H1 (cell line): Measurements from ENCODE around the gene TMA7. TPM values are rescaled to one million over a fixed set of nuclear protein-coding genes. Genes with fewer than 3 reads are reported as not detected.

Experiments used
- CTCF ChIA-PET: fragments of 300-600 bp; sonication (Branson Sonifier 250); formaldehyde crosslinking; loops from one replicate; lab custom pipeline; 2021; ENCODE audit not compliant: partially characterized antibody; lab: Charles Lee
- POLR2A ChIA-PET: fragments of 300-600 bp; sonication (Branson Sonifier 250); formaldehyde crosslinking; loops from one replicate; lab custom pipeline; 2021; ENCODE audit warnings: inconsistent platforms; ENCODE audit not compliant: partially characterized antibody; lab: Charles Lee
- DNase-seq, 2 experiments: peaks; one replicate each; pipeline versions ENCODE4 v3.0.0 to v3.0.0-alpha.2; 2010 to 2022; ENCODE audit warnings: low spot score in 2 of 2, low read depth in 1 of 2, mixed read lengths in 1 of 2
- FAIRE-seq: peaks from 2 replicates; lab custom pipeline; 2011; peaks lifted over from hg19 to GRCh38; lab: Jason Lieb, UNC
- H2AFZ ChIP-seq: 2 replicates; pipeline ENCODE4 v1.8.1; 2012; ENCODE audit warnings: low read length, inconsistent platforms
- H2AK5ac ChIP-seq: 2 replicates; pipeline ENCODE4 v1.6.1; 2013; ENCODE audit warnings: low read depth, low read length
- H2BK120ac ChIP-seq: replicated peaks from 2 replicates; pipeline ENCODE3; 2013; ENCODE audit warnings: low read depth, low read length, inconsistent platforms
- H2BK12ac ChIP-seq: 2 replicates; pipeline ENCODE4 v1.6.1; 2013; ENCODE audit warnings: low read depth, low read length
- H2BK15ac ChIP-seq: 2 replicates; pipeline ENCODE4 v1.6.1; 2013; ENCODE audit warnings: low read length
- H2BK20ac ChIP-seq: 2 replicates; pipeline ENCODE4 v1.6.1; 2013; ENCODE audit warnings: low read length
- H2BK5ac ChIP-seq: 2 replicates; pipeline ENCODE4 v1.6.1; 2013; ENCODE audit warnings: low read depth, low read length
- H3K14ac ChIP-seq: 2 replicates; pipeline ENCODE4 v1.6.1; 2013; ENCODE audit warnings: inconsistent platforms; ENCODE audit not compliant: insufficient read length
- H3K18ac ChIP-seq: 2 replicates; pipeline ENCODE4 v1.6.1; 2013; ENCODE audit warnings: low read length; ENCODE audit errors: extremely low read depth
- H3K23ac ChIP-seq: 2 replicates; pipeline ENCODE4 v1.6.1; 2013; ENCODE audit warnings: inconsistent platforms; ENCODE audit not compliant: insufficient read length
- H3K23me2 ChIP-seq: 2 replicates; pipeline ENCODE4 v1.6.1; 2013; ENCODE audit warnings: low read depth, low read length
- H3K27ac ChIP-seq: 2 replicates; pipeline ENCODE4 v1.6.1; 2011; ENCODE audit warnings: low read depth, low read length, inconsistent platforms
- H3K27me3 ChIP-seq, 4 experiments: replicated peaks in 1 of 4; 1 replicate in 1 of 4; 2 replicates in 3 of 4; pipeline versions ENCODE4 v1.6.1 to v1.8.1; 2011 to 2013; ENCODE audit warnings: low read length in 3 of 4, mild to moderate bottlenecking in 3 of 4, inconsistent platforms in 2 of 4, mixed read lengths in 2 of 4, moderate library complexity in 1 of 4; ENCODE audit not compliant: control insufficient read depth in 3 of 4, insufficient read depth in 3 of 4; ENCODE audit errors: extremely low read depth in 1 of 4
- H3K36me3 ChIP-seq, 4 experiments: 2 replicates each; pipeline versions ENCODE4 v1.6.1 to v1.8.1; 2011 to 2013; ENCODE audit warnings: mild to moderate bottlenecking in 4 of 4, low read length in 3 of 4, moderate library complexity in 2 of 4, control low read depth in 1 of 4, inconsistent platforms in 1 of 4; ENCODE audit not compliant: insufficient read depth in 4 of 4, control insufficient read depth in 2 of 4
- H3K4ac ChIP-seq: replicated peaks from 2 replicates; pipeline ENCODE3; 2013; ENCODE audit warnings: low read length, low read depth, mixed read lengths, inconsistent platforms; ENCODE audit not compliant: insufficient read length
- H3K4me1 ChIP-seq, 4 experiments: replicated peaks in 1 of 4; 1 replicate in 1 of 4; 2 replicates in 3 of 4; pipeline versions ENCODE4 v1.6.1 to v1.8.1; 2011 to 2013; ENCODE audit warnings: low read length in 3 of 4, inconsistent platforms in 2 of 4, mixed read lengths in 1 of 4; ENCODE audit not compliant: insufficient read depth in 4 of 4, control insufficient read depth in 3 of 4
- H3K4me2 ChIP-seq, 2 experiments: 2 replicates each; pipeline versions ENCODE4 v1.6.1 to v1.8.1; 2011 to 2013; ENCODE audit warnings: low read depth in 2 of 2, low read length in 2 of 2, control low read depth in 1 of 2, inconsistent platforms in 1 of 2, mild to moderate bottlenecking in 1 of 2; ENCODE audit not compliant: insufficient read depth in 1 of 2
- H3K4me3 ChIP-seq, 4 experiments: fragments of 200-600, 300-600 bp in 1 of 4; sonication (generic), shearing (Covaris generic), sonication (Bioruptor Twin) in 1 of 4; 2 replicates each; pipeline versions ENCODE4 v1.5.1 to v1.8.1; 2011 to 2016; ENCODE audit warnings: low read length in 4 of 4, low read depth in 3 of 4, control low read depth in 2 of 4, inconsistent platforms in 2 of 4, mild to moderate bottlenecking in 2 of 4, mixed read lengths in 1 of 4, moderate library complexity in 1 of 4; ENCODE audit not compliant: insufficient read depth in 2 of 4; ENCODE audit errors: extremely low read depth in 1 of 4
- H3K56ac ChIP-seq: replicated peaks from 2 replicates; pipeline ENCODE3; 2013; ENCODE audit warnings: low read depth, mild to moderate bottlenecking, mixed read lengths, low read length, inconsistent platforms; ENCODE audit not compliant: insufficient read length
- H3K79me1 ChIP-seq: 2 replicates; pipeline ENCODE4 v1.6.1; 2013; ENCODE audit warnings: low read depth, low read length, control low read depth
- H3K79me2 ChIP-seq, 2 experiments: 2 replicates each; pipeline versions ENCODE4 v1.6.1 to v1.8.1; 2012 to 2013; ENCODE audit warnings: low read length in 2 of 2, mild to moderate bottlenecking in 2 of 2, inconsistent platforms in 1 of 2; ENCODE audit not compliant: insufficient read depth in 2 of 2, control insufficient read depth in 1 of 2
- H3K9ac ChIP-seq, 4 experiments: replicated peaks in 1 of 4; 1 replicate in 1 of 4; 2 replicates in 3 of 4; pipeline versions ENCODE4 v1.6.1 to v1.8.1; 2011 to 2013; ENCODE audit warnings: low read depth in 3 of 4, low read length in 3 of 4, control low read depth in 2 of 4, mild to moderate bottlenecking in 2 of 4, moderate library complexity in 2 of 4, inconsistent platforms in 1 of 4; ENCODE audit errors: extremely low read depth in 1 of 4
- H3K9me3 ChIP-seq, 2 experiments: 2 replicates each; pipeline versions ENCODE4 v1.6.1 to v1.8.1; 2012 to 2013; ENCODE audit warnings: mild to moderate bottlenecking in 2 of 2, moderate library complexity in 2 of 2, control low read depth in 1 of 2, inconsistent platforms in 1 of 2, low read depth in 1 of 2, low read length in 1 of 2, mixed read lengths in 1 of 2; ENCODE audit not compliant: insufficient read depth in 2 of 2
- H4K20me1 ChIP-seq, 2 experiments: replicated peaks in 1 of 2; 2 replicates each; pipeline versions ENCODE3 to v1.8.1; 2011 to 2013; ENCODE audit warnings: inconsistent platforms in 2 of 2, low read length in 2 of 2, mild to moderate bottlenecking in 1 of 2; ENCODE audit not compliant: insufficient read depth in 2 of 2, control insufficient read depth in 1 of 2
- H4K5ac ChIP-seq: 2 replicates; pipeline ENCODE4 v1.6.1; 2013; ENCODE audit warnings: low read length, low read depth, mixed read lengths, inconsistent platforms; ENCODE audit not compliant: insufficient read length
- H4K8ac ChIP-seq: 2 replicates; pipeline ENCODE4 v1.8.0; 2013; ENCODE audit warnings: mild to moderate bottlenecking, moderate library complexity, low read length, inconsistent platforms; ENCODE audit not compliant: insufficient read depth; ENCODE audit errors: extremely low read depth
- H4K91ac ChIP-seq: replicated peaks from 2 replicates; pipeline ENCODE3; 2013; ENCODE audit warnings: low read length, mixed read lengths, inconsistent platforms; ENCODE audit not compliant: insufficient read length
- POU5F1 ChIP-seq: IDR thresholded peaks from 2 replicates; pipeline ENCODE4 v1.6.1; 2011; ENCODE audit warnings: low read depth, mild to moderate bottlenecking, low read length, moderate library complexity
- WGBS, 2 experiments: shearing (Covaris generic) in 1 of 2; methylation state at CpG; one replicate each; pipeline versions ENCODE4 v1.1.6 to v1.1.7; 2013 to 2015; ENCODE audit warnings: low lambda C conversion rate in 2 of 2, mixed read lengths in 2 of 2, inconsistent platforms in 1 of 2, low coverage in 1 of 2, missing lambda C conversion rate in 1 of 2; ENCODE audit not compliant: insufficient replicate concordance in 2 of 2, insufficient coverage in 1 of 2, insufficient read length in 1 of 2; ENCODE audit errors: extremely low coverage in 1 of 2, missing lambda C conversion rate in 1 of 2; 5-methylcytosine and 5-hydroxymethylcytosine counted together
- polyA plus RNA-seq, 7 experiments: library from polyadenylated mRNA; depleted of rRNA in 3 of 7; stranded (reverse) in 5 of 7; unstranded in 2 of 7; fragments of >200 nt in 5 of 7; fragments of 200-250 nt in 2 of 7; gene quantifications; 1 replicate in 5 of 7; 2 replicates in 1 of 7; 4 replicates in 1 of 7; pipeline versions ENCODE4 v1.2.1 to v1.2.3, GENCODE V29; 2011 to 2013; ENCODE audit warnings: missing spikeins in 2 of 7, mixed read lengths in 2 of 7
- total RNA-seq: library from RNA; stranded (reverse); fragmentation: NEBNext Ultra II Directional; extraction: Animal tissue kit (Norgen Biotek cat#: 25700); gene quantifications from 2 replicates; pipeline ENCODE4 v1.2.1, GENCODE V29; 2021
- TF ChIP-seq, protein P1 (sequence below): IDR thresholded peaks from 2 replicates; pipeline ENCODE4 v1.6.1; 2012; ENCODE audit warnings: inconsistent platforms
- TF ChIP-seq, protein P2 (sequence below): IDR thresholded peaks from 2 replicates; pipeline ENCODE4 v1.6.1; 2012; ENCODE audit warnings: inconsistent platforms

Gene TMA7
- total and polyA plus RNA-seq, 2 of the 8 experiments (the other 6 are each of a cell fraction or from before 2014, with no cell fraction given), result 138 to 305 TPM

DNA sequence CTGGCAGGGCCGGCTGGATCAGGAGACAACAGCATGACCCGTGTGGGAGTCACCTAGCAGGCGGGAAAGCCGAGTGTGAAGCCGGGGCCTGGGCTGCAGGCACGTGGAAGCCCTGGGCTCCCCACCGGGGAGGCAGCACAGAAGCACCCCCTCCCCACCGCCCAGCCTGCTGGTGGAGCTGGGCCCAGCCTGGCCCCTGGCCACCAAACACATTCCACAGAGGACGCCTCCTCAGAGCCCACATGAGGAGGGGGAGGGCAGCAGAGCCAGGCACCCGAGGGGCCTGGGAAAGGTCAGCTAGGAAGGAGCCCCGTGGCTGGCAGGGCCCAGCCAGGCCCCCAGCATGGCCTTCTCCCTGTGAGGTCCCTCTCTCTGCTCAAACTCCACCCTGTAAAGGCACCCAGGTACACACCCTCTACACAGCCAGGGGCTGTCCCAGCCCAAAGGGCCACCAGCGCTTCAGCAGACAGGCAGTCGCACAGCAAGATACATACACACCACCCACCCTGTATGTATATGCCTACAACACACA lies 14.7 kb upstream of the TMA7 start:
- no peak for DNase-seq
- no peak overlapping the region for H2AK5ac ChIP-seq
- peaks cover 7% of the 10 kb centered on the region for H3K23me2 ChIP-seq
- ChIA-PET CTCF (interaction anchor here (0.6 to 2.9 kb wide), 3 partner anchors 9 to 24 kb away, joined by 3 to 28 read pairs (median 3); no protein-coding TSS in a partner anchor), POLR2A (interaction anchor here (0.9 to 31.5 kb wide), 5 partner anchors 10 to 287 kb away, joined by 3 to 650 read pairs (median 88); partner anchors contain the start of genes ATRIP, CCDC51 and TMA7)
- H3K4me1 ChIP-seq, result peaks cover 3 to 34% (median 14%) of the 10 kb centered on the region in 4 experiments
- FAIRE-seq, result no peak
- 85% methylated on average over 10 of the region's 13 CpGs; no CpG with 5 or more reads in 1 of the 2 experiments for WGBS, 2 experiments
- H2AFZ ChIP-seq, result no peak overlapping the region
- H2BK20ac ChIP-seq, result no peak overlapping the region
- no peak overlapping the region for H2BK15ac ChIP-seq
- H3K36me3 ChIP-seq, result peaks cover 5 to 11% (median 7%) of the 10 kb centered on the region in 4 experiments; a peak in 6 of 8 replicates
- no peak overlapping the region for H3K23ac ChIP-seq
- no peak overlapping the region for H3K14ac ChIP-seq
- no peak overlapping the region for H3K18ac ChIP-seq
- no peak overlapping the region for H4K5ac ChIP-seq
- no peak overlapping the region for H2BK12ac ChIP-seq
- no peaks in the 10 kb centered on the region for H3K9me3 ChIP-seq
- H3K27me3 ChIP-seq, result no peaks in the 10 kb centered on the region
- H3K56ac ChIP-seq, result no peak overlapping the region
- H3K27ac ChIP-seq, result 0 out of 2 replicates have a peak overlapping the region, but pooled peaks have one; percentile 16
- H4K91ac ChIP-seq, result no peak overlapping the region
- no peak overlapping the region; the same call in 1 of the 2 replicates for H2BK5ac ChIP-seq
- peaks cover 32 to 72% of the 10 kb centered on the region in 2 experiments for H3K79me2 ChIP-seq
- H3K4ac ChIP-seq, result no peak overlapping the region
- peak overlapping the region in 1 of 4 experiments; percentile 20; a peak in 1 of 7 replicates for H3K9ac ChIP-seq
- TF ChIP-seq, protein P1, sequence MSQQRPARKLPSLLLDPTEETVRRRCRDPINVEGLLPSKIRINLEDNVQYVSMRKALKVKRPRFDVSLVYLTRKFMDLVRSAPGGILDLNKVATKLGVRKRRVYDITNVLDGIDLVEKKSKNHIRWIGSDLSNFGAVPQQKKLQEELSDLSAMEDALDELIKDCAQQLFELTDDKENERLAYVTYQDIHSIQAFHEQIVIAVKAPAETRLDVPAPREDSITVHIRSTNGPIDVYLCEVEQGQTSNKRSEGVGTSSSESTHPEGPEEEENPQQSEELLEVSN, result peak; percentile 80
- no peak for TF ChIP-seq POU5F1
- TF ChIP-seq, protein P2, sequence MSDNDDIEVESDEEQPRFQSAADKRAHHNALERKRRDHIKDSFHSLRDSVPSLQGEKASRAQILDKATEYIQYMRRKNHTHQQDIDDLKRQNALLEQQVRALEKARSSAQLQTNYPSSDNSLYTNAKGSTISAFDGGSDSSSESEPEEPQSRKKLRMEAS, result peak; percentile 43; the same call in 1 of the 2 replicates
- H4K8ac ChIP-seq, result no peak overlapping the region
- H3K79me1 ChIP-seq, result peaks cover 46% of the 10 kb centered on the region
- H3K4me2 ChIP-seq, result no peak overlapping the region; a peak in 1 of 4 replicates
- no peak overlapping the region for H2BK120ac ChIP-seq
- H4K20me1 ChIP-seq, result peaks cover 27 to 45% of the 10 kb centered on the region in 2 experiments
- no peak overlapping the region for H3K4me3 ChIP-seq
